ENCODE data around the gene NAA60.

DNA sequence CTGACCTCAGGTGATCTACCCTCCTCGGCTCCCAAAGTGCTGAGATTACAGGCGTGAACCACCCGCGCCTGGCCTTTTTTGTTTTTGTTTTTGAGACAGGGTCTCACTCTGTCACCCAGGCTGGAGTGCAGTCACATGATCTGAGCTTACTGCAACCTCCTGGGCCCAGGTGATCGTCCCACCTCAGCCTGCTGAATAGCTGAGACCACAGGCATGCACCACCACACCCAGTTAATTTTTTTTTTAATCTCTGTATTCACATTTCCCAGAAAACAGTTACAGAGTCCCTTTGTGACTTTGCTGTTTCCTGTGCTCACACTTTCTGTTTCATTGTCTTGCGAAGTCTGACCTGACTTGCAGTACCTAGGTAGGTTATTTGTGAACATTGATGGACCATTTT lies 60.0 kb downstream of the NAA60 start:
- TF ChIP-seq CTCF (optimal IDR thresholded peaks at IDR 0.05 in 1 of 3, IDR thresholded peaks at IDR 0.05 in 1 of 3, conservative IDR thresholded peaks at IDR 0.05 in 1 of 3; ENCODE audit: extremely low read depth in 1 of 3, insufficient read depth in 2 of 3, low read length in 3 of 3), result no peak
- TF ChIP-seq EZH2 (IDR thresholded peaks at IDR 0.05; ENCODE audit: low read length), result no peak
